Loucy (cell line): Measurements from ENCODE around the gene GNAT2.

Experiments
- CTCF ChIP-seq: fragments of 200-600 bp; sonication (generic); conservative IDR thresholded peaks from 2 replicates; pipeline ENCODE4 v1.5.1; 2014; ENCODE audit warnings: mild to moderate bottlenecking, antibody characterized with exemption, low read length
- EZH2phosphoT487 ChIP-seq: fragments of 200-600 bp; IDR thresholded peaks from 2 replicates; pipeline ENCODE4 v1.6.1; 2018; ENCODE audit warnings: antibody characterized with exemption, mild to moderate bottlenecking, moderate library complexity, borderline replicate concordance

GRCh38 chr1:109649491-109649914 lies 30.1 kb upstream of the GNAT2 start:
- TF ChIP-seq CTCF (peak; percentile 62), EZH2phosphoT487 (no peak)
